Measurements from ENCODE around the gene RNASEH2C. TPM values are rescaled to one million over a fixed set of nuclear protein-coding genes. Genes with fewer than 3 reads are reported as not detected.
A peak's percentile ranks its signal among the peaks of the same experiment; 100 is the strongest.
"Not testable (repeated sequence)": the region's sequence is repeated elsewhere in the genome, so short reads cannot be mapped to it uniquely, and the experiment has no call there.

RNASEH2C gene
- total RNA-seq, result 85.9 TPM
- polyA plus RNA-seq, result 49.4 TPM
- long read RNA-seq, donor 1, transcript RNASEH2C-201 (4 exons, 2,794 nt), result major isoform, 5 of 5 reads
- long read RNA-seq, donor 1, partial matches to known transcripts, result 0 of 5 reads
- long read RNA-seq, donor 1, other reads (novel, unspliced or antisense), result 0 of 5 reads
- long read RNA-seq, donor 2, result 0 reads
- long read RNA-seq, donor 3, transcript RNASEH2C-209 (2 exons, 2,643 nt), result minor isoform, 5 of 153 reads
- long read RNA-seq, donor 3, transcript RNASEH2C-201 (4 exons, 2,794 nt), result major isoform, 126 of 153 reads
- long read RNA-seq, donor 3, transcript RNASEH2C-203 (3 exons, 2,798 nt), result minor isoform, 15 of 153 reads
- long read RNA-seq, donor 3, partial matches to known transcripts, result 5 of 153 reads
- long read RNA-seq, donor 3, other reads (novel, unspliced or antisense), result 0 of 153 reads
- long read RNA-seq, donor 4, transcript RNASEH2C-203 (3 exons, 2,798 nt), result minor isoform, 7 of 32 reads
- long read RNA-seq, donor 4, transcript RNASEH2C-201 (4 exons, 2,794 nt), result major isoform, 20 of 32 reads
- long read RNA-seq, donor 4, partial matches to known transcripts, result 0 of 32 reads
- long read RNA-seq, donor 4, other reads (novel, unspliced or antisense), result 0 of 32 reads
- long read RNA-seq, donor 5, transcript RNASEH2C-201 (4 exons, 2,794 nt), result major isoform, 112 of 126 reads
- long read RNA-seq, donor 5, transcript RNASEH2C-203 (3 exons, 2,798 nt), result minor isoform, 5 of 126 reads
- long read RNA-seq, donor 5, partial matches to known transcripts, result 0 of 126 reads
- long read RNA-seq, donor 5, other reads (novel, unspliced or antisense), result 0 of 126 reads
- long read RNA-seq, donor 6, transcript RNASEH2C-201 (4 exons, 2,794 nt), result major isoform, 35 of 43 reads
- long read RNA-seq, donor 6, partial matches to known transcripts, result 0 of 43 reads
- long read RNA-seq, donor 6, other reads (novel, unspliced or antisense), result 0 of 43 reads
- long read RNA-seq, donor 7, transcript RNASEH2C-201 (4 exons, 2,794 nt), result major isoform, 41 of 54 reads
- long read RNA-seq, donor 7, transcript RNASEH2C-203 (3 exons, 2,798 nt), result minor isoform, 5 of 54 reads
- long read RNA-seq, donor 7, transcript RNASEH2C-204 (2 exons, 576 nt), result minor isoform, 5 of 54 reads
- long read RNA-seq, donor 7, partial matches to known transcripts, result 0 of 54 reads
- long read RNA-seq, donor 7, other reads (novel, unspliced or antisense), result 0 of 54 reads
- long read RNA-seq, donor 8, transcript RNASEH2C-201 (4 exons, 2,794 nt), result major isoform, 14 of 16 reads
- long read RNA-seq, donor 8, partial matches to known transcripts, result 0 of 16 reads
- long read RNA-seq, donor 8, other reads (novel, unspliced or antisense), result 0 of 16 reads
- long read RNA-seq, donor 9, transcript RNASEH2C-201 (4 exons, 2,794 nt), result major isoform, 49 of 70 reads
- long read RNA-seq, donor 9, partial matches to known transcripts, result 11 of 70 reads
- long read RNA-seq, donor 9, other reads (novel, unspliced or antisense), result 0 of 70 reads
- long read RNA-seq, donor 10, transcript RNASEH2C-201 (4 exons, 2,794 nt), result major isoform, 39 of 47 reads
- long read RNA-seq, donor 10, partial matches to known transcripts, result 0 of 47 reads
- long read RNA-seq, donor 10, other reads (novel, unspliced or antisense), result 0 of 47 reads

GRCh38 chr11:65720211-65720934 is at the start of gene RNASEH2C:
Gene RNASEH2C (minus strand): TSS chr11:65720798. CDS start chr11:65720758, 40 bp downstream.
- DNase-seq (ENCODE audit: low read depth in 6 of 9, low spot score in 9 of 9), result peak; percentile 53 to 91 (median 76)
- no peaks in the 10 kb centered on the region for H3K9me3 ChIP-seq (ENCODE audit: control insufficient read depth in 2 of 2, insufficient read depth in 1 of 2, low read length in 1 of 2)
- H3K27me3 ChIP-seq (ENCODE audit: control insufficient read depth in 2 of 2, insufficient read depth in 1 of 2, low read length in 1 of 2), result peaks cover 0 to 3% of the 10 kb centered on the region in 2 donors
- peak within 1 kb of the TSS; percentile 70 to 91 for H3K4me3 ChIP-seq (ENCODE audit: low read length in 2 of 2)
- peaks cover 38 to 42% of the 10 kb centered on the region in 2 donors for H3K36me3 ChIP-seq (ENCODE audit: control insufficient read depth in 2 of 2, insufficient read depth in 2 of 2, low read length in 1 of 2)
- H3K27ac ChIP-seq (ENCODE audit: low read depth in 1 of 2, low read length in 1 of 2), result peak within 1 kb of the TSS; percentile 73 to 87
- under 1% methylated on average over 76 of the region's 76 CpGs for WGBS
- H3K4me1 ChIP-seq (ENCODE audit: control insufficient read depth in 2 of 2, insufficient read depth in 2 of 2, low read length in 2 of 2), result peaks cover 17 to 18% of the 10 kb centered on the region in 2 donors

DNA sequence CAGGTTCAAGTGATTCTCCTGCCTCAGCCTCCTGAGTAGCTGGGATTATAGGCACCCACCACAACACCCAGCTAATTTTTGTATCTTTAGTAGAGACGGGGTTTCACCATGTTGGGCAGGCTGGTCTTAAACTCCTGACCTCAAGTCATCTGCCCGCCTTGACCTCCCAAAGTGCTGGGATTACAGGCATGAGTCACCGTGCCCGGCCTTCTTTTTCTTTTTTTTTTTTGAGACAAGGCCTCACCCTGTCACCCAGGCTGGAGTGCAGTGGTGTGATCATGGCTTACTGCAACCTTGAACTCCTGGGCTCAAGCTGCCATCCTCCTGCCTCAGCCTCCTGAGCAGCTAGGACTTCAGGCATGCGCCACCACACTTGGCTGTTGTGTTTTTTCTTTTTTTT is 47.2 kb upstream of the RNASEH2C start:
- WGBS, result 93% methylated on average over 5 of the region's 5 CpGs
- H3K36me3 ChIP-seq (ENCODE audit: control insufficient read depth in 2 of 2, insufficient read depth in 2 of 2, low read length in 1 of 2); H3K4me1 ChIP-seq (ENCODE audit: control insufficient read depth in 2 of 2, insufficient read depth in 2 of 2, low read length in 2 of 2); H3K4me3 ChIP-seq (ENCODE audit: low read length in 2 of 2); H3K27ac ChIP-seq (ENCODE audit: low read depth in 1 of 2, low read length in 1 of 2); H3K27me3 ChIP-seq (ENCODE audit: control insufficient read depth in 2 of 2, insufficient read depth in 1 of 2, low read length in 1 of 2); DNase-seq (ENCODE audit: low read depth in 6 of 9, low spot score in 9 of 9); H3K9me3 ChIP-seq (ENCODE audit: control insufficient read depth in 2 of 2, insufficient read depth in 1 of 2, low read length in 1 of 2): not testable (repeated sequence)

GRCh38 chr11:65767406-65767805 is 46.8 kb upstream of the RNASEH2C start:
- no peak for DNase-seq (ENCODE audit: low read depth in 6 of 9, low spot score in 9 of 9)
- 96% methylated on average over 10 of the region's 10 CpGs for WGBS
- no peaks in the 10 kb centered on the region for H3K36me3 ChIP-seq (ENCODE audit: control insufficient read depth in 2 of 2, insufficient read depth in 2 of 2, low read length in 1 of 2)
- H3K27me3 ChIP-seq (ENCODE audit: control insufficient read depth in 2 of 2, insufficient read depth in 1 of 2, low read length in 1 of 2), result peaks cover 0 to 3% of the 10 kb centered on the region in 2 donors
- H3K9me3 ChIP-seq (ENCODE audit: control insufficient read depth in 2 of 2, insufficient read depth in 1 of 2, low read length in 1 of 2), result no peaks in the 10 kb centered on the region
- H3K27ac ChIP-seq (ENCODE audit: low read depth in 1 of 2, low read length in 1 of 2), result no peak overlapping the region
- H3K4me3 ChIP-seq (ENCODE audit: low read length in 2 of 2), result no peak overlapping the region
- H3K4me1 ChIP-seq (ENCODE audit: control insufficient read depth in 2 of 2, insufficient read depth in 2 of 2, low read length in 2 of 2), result no peaks in the 10 kb centered on the region

DNA sequence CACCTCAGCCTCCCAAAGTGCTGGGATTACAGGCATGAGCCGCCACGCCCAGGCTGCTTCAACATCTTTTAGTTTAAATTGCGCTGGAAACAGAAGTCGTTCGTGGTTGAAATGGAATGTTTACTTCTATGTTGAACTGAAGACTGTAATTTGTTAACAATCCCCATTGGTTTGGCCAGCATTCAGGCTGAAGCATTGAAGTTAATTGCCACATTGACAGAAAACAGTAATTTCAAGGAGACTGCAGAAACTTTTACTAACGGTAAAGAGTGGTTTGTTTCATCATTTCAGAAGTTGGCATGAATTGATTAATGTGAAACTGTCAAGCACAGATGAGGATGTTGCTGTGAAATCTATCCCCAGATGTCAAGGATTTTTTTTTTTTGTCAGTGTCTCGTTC is 45.9 kb upstream of the RNASEH2C start:
- 72% methylated on average over 7 of the region's 7 CpGs for WGBS
- Histone ChIP-seq H3K4me1 (ENCODE audit: control insufficient read depth in 2 of 2, insufficient read depth in 2 of 2, low read length in 2 of 2) (no peaks in the 10 kb centered on the region), H3K27me3 (ENCODE audit: control insufficient read depth in 2 of 2, insufficient read depth in 1 of 2, low read length in 1 of 2) (peaks cover 0 to 3% of the 10 kb centered on the region in 2 donors), H3K4me3 (ENCODE audit: low read length in 2 of 2) (no peak overlapping the region), H3K9me3 (ENCODE audit: control insufficient read depth in 2 of 2, insufficient read depth in 1 of 2, low read length in 1 of 2) (no peaks in the 10 kb centered on the region), H3K36me3 (ENCODE audit: control insufficient read depth in 2 of 2, insufficient read depth in 2 of 2, low read length in 1 of 2) (no peaks in the 10 kb centered on the region), H3K27ac (ENCODE audit: low read depth in 1 of 2, low read length in 1 of 2) (no peak overlapping the region)
- DNase-seq (ENCODE audit: low read depth in 6 of 9, low spot score in 9 of 9), result no peak

GRCh38 chr11:65764434-65764833 is 43.8 kb upstream of the RNASEH2C start:
- Histone ChIP-seq H3K27ac (ENCODE audit: low read depth in 1 of 2, low read length in 1 of 2) (no peak overlapping the region), H3K9me3 (ENCODE audit: control insufficient read depth in 2 of 2, insufficient read depth in 1 of 2, low read length in 1 of 2) (no peaks in the 10 kb centered on the region), H3K27me3 (ENCODE audit: control insufficient read depth in 2 of 2, insufficient read depth in 1 of 2, low read length in 1 of 2) (peaks cover 0 to 10% of the 10 kb centered on the region in 2 donors), H3K4me3 (ENCODE audit: low read length in 2 of 2) (no peak overlapping the region), H3K4me1 (ENCODE audit: control insufficient read depth in 2 of 2, insufficient read depth in 2 of 2, low read length in 2 of 2) (no peaks in the 10 kb centered on the region), H3K36me3 (ENCODE audit: control insufficient read depth in 2 of 2, insufficient read depth in 2 of 2, low read length in 1 of 2) (no peaks in the 10 kb centered on the region)
- 95% methylated on average over 5 of the region's 5 CpGs for WGBS
- no peak for DNase-seq (ENCODE audit: low read depth in 6 of 9, low spot score in 9 of 9)

GRCh38 chr11:65762816-65763215 is 42.2 kb upstream of the RNASEH2C start:
- H3K36me3 ChIP-seq (ENCODE audit: control insufficient read depth in 2 of 2, insufficient read depth in 2 of 2, low read length in 1 of 2); H3K4me1 ChIP-seq (ENCODE audit: control insufficient read depth in 2 of 2, insufficient read depth in 2 of 2, low read length in 2 of 2); H3K9me3 ChIP-seq (ENCODE audit: control insufficient read depth in 2 of 2, insufficient read depth in 1 of 2, low read length in 1 of 2); H3K27me3 ChIP-seq (ENCODE audit: control insufficient read depth in 2 of 2, insufficient read depth in 1 of 2, low read length in 1 of 2); DNase-seq (ENCODE audit: low read depth in 6 of 9, low spot score in 9 of 9); H3K27ac ChIP-seq (ENCODE audit: low read depth in 1 of 2, low read length in 1 of 2); H3K4me3 ChIP-seq (ENCODE audit: low read length in 2 of 2): not testable (repeated sequence)
- WGBS, result 89% methylated on average over 22 of the region's 29 CpGs

GRCh38 chr11:65762169-65762568 is 41.6 kb upstream of the RNASEH2C start:
- not testable (repeated sequence) for H3K9me3 ChIP-seq (ENCODE audit: control insufficient read depth in 2 of 2, insufficient read depth in 1 of 2, low read length in 1 of 2); H3K27me3 ChIP-seq (ENCODE audit: control insufficient read depth in 2 of 2, insufficient read depth in 1 of 2, low read length in 1 of 2); DNase-seq (ENCODE audit: low read depth in 6 of 9, low spot score in 9 of 9); H3K4me1 ChIP-seq (ENCODE audit: control insufficient read depth in 2 of 2, insufficient read depth in 2 of 2, low read length in 2 of 2); H3K4me3 ChIP-seq (ENCODE audit: low read length in 2 of 2); H3K36me3 ChIP-seq (ENCODE audit: control insufficient read depth in 2 of 2, insufficient read depth in 2 of 2, low read length in 1 of 2); H3K27ac ChIP-seq (ENCODE audit: low read depth in 1 of 2, low read length in 1 of 2)
- 93% methylated on average over 5 of the region's 5 CpGs for WGBS

DNA sequence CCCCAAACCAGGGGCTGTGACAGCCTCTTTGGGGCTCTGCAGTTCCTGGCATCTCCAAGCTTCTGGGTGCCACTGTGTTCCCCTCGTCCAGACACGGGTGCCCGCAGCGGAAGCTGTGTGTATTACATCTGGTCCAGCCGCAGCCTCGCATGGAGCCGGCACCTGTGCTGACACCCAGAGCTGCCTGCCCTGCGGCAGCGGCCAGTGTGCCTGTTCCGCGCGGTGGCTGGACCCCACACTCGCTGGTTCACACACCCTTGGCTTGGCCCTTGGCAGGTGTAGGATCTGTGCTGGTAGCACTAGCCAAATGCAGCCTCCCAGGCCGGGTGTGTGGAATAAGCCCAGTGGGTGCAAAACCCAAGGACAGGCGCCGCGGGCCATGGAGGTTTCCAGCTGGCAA is 24.5 kb upstream of the RNASEH2C start:
- peaks cover 0 to 5% of the 10 kb centered on the region in 2 donors for H3K9me3 ChIP-seq (ENCODE audit: control insufficient read depth in 2 of 2, insufficient read depth in 1 of 2, low read length in 1 of 2)
- no peak overlapping the region for H3K27ac ChIP-seq (ENCODE audit: low read depth in 1 of 2, low read length in 1 of 2)
- H3K36me3 ChIP-seq (ENCODE audit: control insufficient read depth in 2 of 2, insufficient read depth in 2 of 2, low read length in 1 of 2), result no peaks in the 10 kb centered on the region
- no peaks in the 10 kb centered on the region for H3K4me1 ChIP-seq (ENCODE audit: control insufficient read depth in 2 of 2, insufficient read depth in 2 of 2, low read length in 2 of 2)
- 98% methylated on average over 17 of the region's 17 CpGs for WGBS
- peaks cover 0 to 26% of the 10 kb centered on the region in 2 donors for H3K27me3 ChIP-seq (ENCODE audit: control insufficient read depth in 2 of 2, insufficient read depth in 1 of 2, low read length in 1 of 2)
- no peak overlapping the region for H3K4me3 ChIP-seq (ENCODE audit: low read length in 2 of 2)
- no peak for DNase-seq (ENCODE audit: low read depth in 6 of 9, low spot score in 9 of 9)

Measured in thymus (tissue), 14 donors.